ENCODE data around the gene PHACTR1. TPM values are rescaled to one million over a fixed set of nuclear protein-coding genes. Genes with fewer than 3 reads are reported as not detected.

The PHACTR1 gene
- total and polyA plus RNA-seq, 9 of the 15 experiments (the other 6 are each of a cell fraction or from before 2014, with no cell fraction given), result 11.5 to 32.6 (median 22.0) TPM

DNA sequence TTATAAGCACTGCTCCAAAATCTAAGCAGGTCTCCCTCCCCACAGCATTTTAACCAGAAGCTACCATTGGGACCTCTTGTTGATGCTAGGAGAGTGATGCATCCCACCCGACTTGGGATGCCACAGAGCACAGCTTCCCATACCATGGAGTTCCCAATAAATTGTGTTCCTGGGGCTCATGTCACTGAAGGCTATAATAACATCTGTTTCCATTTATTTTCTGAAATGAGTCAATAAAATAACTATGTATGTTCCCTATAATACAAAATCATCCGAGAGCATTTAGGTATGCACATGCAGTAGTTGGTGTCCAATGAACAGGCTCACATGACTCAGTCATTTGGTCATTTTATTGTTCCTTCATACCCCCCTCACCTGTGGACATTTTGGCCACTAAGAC is 407.6 kb downstream of the PHACTR1 start:
- intact Hi-C loops (cut with micrococcal nuclease) (no loop called here), in situ Hi-C loops (cut with MboI) (no loop called here)
- H3K9ac ChIP-seq (ENCODE audit: insufficient read depth in 1 of 2, low read depth in 2 of 2, low read length in 2 of 2), result no peak overlapping the region
- H3K27me3 ChIP-seq (ENCODE audit: control insufficient read depth in 2 of 2, insufficient read depth in 2 of 2, low read length in 2 of 2), result peaks cover 9 to 23% of the 10 kb centered on the region in 2 experiments; a peak in 4 of 5 replicates
- CTCF ChIA-PET (ENCODE audit: low intra/inter-chr PET ratio), result no interaction called here
- no peak overlapping the region for H2AFZ ChIP-seq (ENCODE audit: low read depth, low read length)
- H3K4me2 ChIP-seq (ENCODE audit: insufficient read depth, low read length), result no peak overlapping the region
- POLR2A ChIA-PET, result interaction anchor here (0.6 to 0.9 kb wide), 2 partner anchors 10 to 440 kb away, joined by 3 to 7 read pairs; no protein-coding TSS in a partner anchor
- no peaks in the 10 kb centered on the region for H3K36me3 ChIP-seq (ENCODE audit: control insufficient read depth, insufficient read depth, low read length)
- no peaks in the 10 kb centered on the region for H3K9me1 ChIP-seq (ENCODE audit: control insufficient read depth, insufficient read depth, low read length)
- DNase-seq (ENCODE audit: extremely low read depth in 1 of 4, low spot score in 3 of 4) (no peak), FAIRE-seq (no peak), ATAC-seq (no peak)
- H4K20me1 ChIP-seq (replicated peaks; ENCODE audit: control insufficient read depth, insufficient read depth, low read length), result no peaks in the 10 kb centered on the region; the same call in 1 of the 2 replicates
- no peaks in the 10 kb centered on the region for H3K79me2 ChIP-seq (ENCODE audit: control insufficient read depth, insufficient read depth, low read length)
- H3K4me3 ChIP-seq, result no peak overlapping the region
- H3K27ac ChIP-seq (ENCODE audit: extremely low read depth, low read depth, low read length), result no peak overlapping the region
- WGBS (ENCODE audit: insufficient coverage, low coverage, missing lambda C conversion rate), result 0% methylated on average over 2 of the region's 2 CpGs
- TF ChIP-seq, protein P1, sequence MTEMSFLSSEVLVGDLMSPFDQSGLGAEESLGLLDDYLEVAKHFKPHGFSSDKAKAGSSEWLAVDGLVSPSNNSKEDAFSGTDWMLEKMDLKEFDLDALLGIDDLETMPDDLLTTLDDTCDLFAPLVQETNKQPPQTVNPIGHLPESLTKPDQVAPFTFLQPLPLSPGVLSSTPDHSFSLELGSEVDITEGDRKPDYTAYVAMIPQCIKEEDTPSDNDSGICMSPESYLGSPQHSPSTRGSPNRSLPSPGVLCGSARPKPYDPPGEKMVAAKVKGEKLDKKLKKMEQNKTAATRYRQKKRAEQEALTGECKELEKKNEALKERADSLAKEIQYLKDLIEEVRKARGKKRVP (CRISPR knock-in tag; IDR thresholded peaks at IDR 0.05), result no peak
- TF ChIP-seq NCOA6 (IDR thresholded peaks at IDR 0.05) (no peak), ZNF583 (CRISPR knock-in tag; IDR thresholded peaks at IDR 0.05) (no peak), KLF13 (tag; IDR thresholded peaks at IDR 0.05; ENCODE audit: borderline replicate concordance, low read depth) (no peak), FOXJ2 (tag; IDR thresholded peaks at IDR 0.05) (no peak)
- H3K9me3 ChIP-seq (replicated peaks; ENCODE audit: control insufficient read depth, insufficient read depth, low read depth, low read length), result no peaks in the 10 kb centered on the region
- H3K4me1 ChIP-seq (replicated peaks in 1 of 2; ENCODE audit: control insufficient read depth in 2 of 2, insufficient read depth in 2 of 2, low read length in 2 of 2), result no peaks in the 10 kb centered on the region
- no TSS peak for BruUV-seq (replicated peaks)

DNA sequence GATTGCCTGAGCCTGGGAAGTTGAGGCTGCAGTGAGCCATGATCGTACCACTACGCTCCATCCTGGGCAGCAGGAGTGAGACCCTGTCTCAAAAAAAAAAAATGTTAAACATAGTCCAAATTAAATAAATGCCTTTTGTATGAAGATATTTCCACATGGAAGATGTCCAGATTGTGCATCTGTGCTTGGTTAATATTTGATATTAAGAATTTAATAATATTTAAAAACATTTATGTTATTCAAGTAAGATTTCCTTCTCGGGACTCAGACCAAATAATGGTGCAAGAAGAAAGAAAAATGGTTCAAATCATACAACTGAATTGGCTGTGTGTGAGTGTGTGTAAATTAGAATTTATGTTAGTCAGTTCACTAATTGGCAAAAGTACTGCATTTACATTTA is 409.3 kb downstream of the PHACTR1 start:
- Histone ChIP-seq H2AFZ (ENCODE audit: low read depth, low read length) (no peak overlapping the region), H3K79me2 (ENCODE audit: control insufficient read depth, insufficient read depth, low read length) (no peaks in the 10 kb centered on the region), H3K4me1 (replicated peaks in 1 of 2; ENCODE audit: control insufficient read depth in 2 of 2, insufficient read depth in 2 of 2, low read length in 2 of 2) (no peaks in the 10 kb centered on the region), H3K9ac (ENCODE audit: insufficient read depth in 1 of 2, low read depth in 2 of 2, low read length in 2 of 2) (no peak overlapping the region), H3K4me3 (no peak overlapping the region), H3K9me3 (replicated peaks; ENCODE audit: control insufficient read depth, insufficient read depth, low read depth, low read length) (no peaks in the 10 kb centered on the region), H3K36me3 (ENCODE audit: control insufficient read depth, insufficient read depth, low read length) (no peaks in the 10 kb centered on the region), H4K20me1 (replicated peaks; ENCODE audit: control insufficient read depth, insufficient read depth, low read length) (no peaks in the 10 kb centered on the region), H3K27me3 (ENCODE audit: control insufficient read depth in 2 of 2, insufficient read depth in 2 of 2, low read length in 2 of 2) (peaks cover 5 to 8% of the 10 kb centered on the region in 2 experiments; a peak in 3 of 5 replicates), H3K9me1 (ENCODE audit: control insufficient read depth, insufficient read depth, low read length) (no peaks in the 10 kb centered on the region), H3K4me2 (ENCODE audit: insufficient read depth, low read length) (no peak overlapping the region), H3K27ac (ENCODE audit: extremely low read depth, low read depth, low read length) (no peak overlapping the region)
- BruUV-seq (replicated peaks), result no TSS peak
- intact Hi-C loops (cut with micrococcal nuclease) (loop anchor here (5.0 kb wide), 1 partner anchor 631 kb away; no protein-coding TSS in a partner anchor), in situ Hi-C loops (cut with MboI) (no loop called here)
- no peak for FAIRE-seq
- ChIA-PET POLR2A (no interaction called here), CTCF (ENCODE audit: low intra/inter-chr PET ratio) (no interaction called here)
- ATAC-seq, result no peak
- DNase-seq (ENCODE audit: extremely low read depth in 1 of 4, low spot score in 3 of 4), result no peak
- WGBS (ENCODE audit: insufficient coverage, low coverage, missing lambda C conversion rate), result 8% methylated on average over 3 of the region's 3 CpGs
- TF ChIP-seq, protein P2, sequence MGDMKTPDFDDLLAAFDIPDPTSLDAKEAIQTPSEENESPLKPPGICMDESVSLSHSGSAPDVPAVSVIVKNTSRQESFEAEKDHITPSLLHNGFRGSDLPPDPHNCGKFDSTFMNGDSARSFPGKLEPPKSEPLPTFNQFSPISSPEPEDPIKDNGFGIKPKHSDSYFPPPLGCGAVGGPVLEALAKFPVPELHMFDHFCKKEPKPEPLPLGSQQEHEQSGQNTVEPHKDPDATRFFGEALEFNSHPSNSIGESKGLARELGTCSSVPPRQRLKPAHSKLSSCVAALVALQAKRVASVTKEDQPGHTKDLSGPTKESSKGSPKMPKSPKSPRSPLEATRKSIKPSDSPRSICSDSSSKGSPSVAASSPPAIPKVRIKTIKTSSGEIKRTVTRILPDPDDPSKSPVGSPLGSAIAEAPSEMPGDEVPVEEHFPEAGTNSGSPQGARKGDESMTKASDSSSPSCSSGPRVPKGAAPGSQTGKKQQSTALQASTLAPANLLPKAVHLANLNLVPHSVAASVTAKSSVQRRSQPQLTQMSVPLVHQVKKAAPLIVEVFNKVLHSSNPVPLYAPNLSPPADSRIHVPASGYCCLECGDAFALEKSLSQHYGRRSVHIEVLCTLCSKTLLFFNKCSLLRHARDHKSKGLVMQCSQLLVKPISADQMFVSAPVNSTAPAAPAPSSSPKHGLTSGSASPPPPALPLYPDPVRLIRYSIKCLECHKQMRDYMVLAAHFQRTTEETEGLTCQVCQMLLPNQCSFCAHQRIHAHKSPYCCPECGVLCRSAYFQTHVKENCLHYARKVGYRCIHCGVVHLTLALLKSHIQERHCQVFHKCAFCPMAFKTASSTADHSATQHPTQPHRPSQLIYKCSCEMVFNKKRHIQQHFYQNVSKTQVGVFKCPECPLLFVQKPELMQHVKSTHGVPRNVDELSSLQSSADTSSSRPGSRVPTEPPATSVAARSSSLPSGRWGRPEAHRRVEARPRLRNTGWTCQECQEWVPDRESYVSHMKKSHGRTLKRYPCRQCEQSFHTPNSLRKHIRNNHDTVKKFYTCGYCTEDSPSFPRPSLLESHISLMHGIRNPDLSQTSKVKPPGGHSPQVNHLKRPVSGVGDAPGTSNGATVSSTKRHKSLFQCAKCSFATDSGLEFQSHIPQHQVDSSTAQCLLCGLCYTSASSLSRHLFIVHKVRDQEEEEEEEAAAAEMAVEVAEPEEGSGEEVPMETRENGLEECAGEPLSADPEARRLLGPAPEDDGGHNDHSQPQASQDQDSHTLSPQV (IDR thresholded peaks at IDR 0.05), result no peak
- TF ChIP-seq ZNF124 (CRISPR knock-in tag; IDR thresholded peaks at IDR 0.05) (no peak), ZBTB8A (IDR thresholded peaks at IDR 0.05; ENCODE audit: partially characterized antibody) (no peak), MCM5 (IDR thresholded peaks at IDR 0.05; ENCODE audit: low read depth) (no peak), SUPT5H (IDR thresholded peaks at IDR 0.05) (no peak)
- TF ChIP-seq, protein P3, sequence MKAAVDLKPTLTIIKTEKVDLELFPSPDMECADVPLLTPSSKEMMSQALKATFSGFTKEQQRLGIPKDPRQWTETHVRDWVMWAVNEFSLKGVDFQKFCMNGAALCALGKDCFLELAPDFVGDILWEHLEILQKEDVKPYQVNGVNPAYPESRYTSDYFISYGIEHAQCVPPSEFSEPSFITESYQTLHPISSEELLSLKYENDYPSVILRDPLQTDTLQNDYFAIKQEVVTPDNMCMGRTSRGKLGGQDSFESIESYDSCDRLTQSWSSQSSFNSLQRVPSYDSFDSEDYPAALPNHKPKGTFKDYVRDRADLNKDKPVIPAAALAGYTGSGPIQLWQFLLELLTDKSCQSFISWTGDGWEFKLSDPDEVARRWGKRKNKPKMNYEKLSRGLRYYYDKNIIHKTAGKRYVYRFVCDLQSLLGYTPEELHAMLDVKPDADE (conservative IDR thresholded peaks at IDR 0.05; ENCODE audit: control insufficient read depth, low read depth, low read length), result no peak
